GM18951 (cell line): ENCODE results near the gene HLA-DPA1.
"Not testable (repeated sequence)": the region's sequence is repeated elsewhere in the genome, so short reads cannot be mapped to it uniquely, and the experiment has no call there.

Experiments used
- POLR2A ChIP-seq: IDR thresholded peaks from 4 replicates; pipeline ENCODE4 v1.6.1; 2011; ENCODE audit warnings: mild to moderate bottlenecking; ENCODE audit not compliant: insufficient read length, insufficient read depth; ENCODE audit errors: extremely low read depth
- in situ Hi-C: fragments of 300-500 bp; cut with MboI; formaldehyde crosslinking; loops from one replicate; pipeline ENCODE4 v1.12.0; 2022; ENCODE audit warnings: low sequenced_read_pairs, mixed read lengths, inconsistent platforms; ENCODE audit not compliant: unreplicated experiment

The HLA-DPA1 gene

DNA sequence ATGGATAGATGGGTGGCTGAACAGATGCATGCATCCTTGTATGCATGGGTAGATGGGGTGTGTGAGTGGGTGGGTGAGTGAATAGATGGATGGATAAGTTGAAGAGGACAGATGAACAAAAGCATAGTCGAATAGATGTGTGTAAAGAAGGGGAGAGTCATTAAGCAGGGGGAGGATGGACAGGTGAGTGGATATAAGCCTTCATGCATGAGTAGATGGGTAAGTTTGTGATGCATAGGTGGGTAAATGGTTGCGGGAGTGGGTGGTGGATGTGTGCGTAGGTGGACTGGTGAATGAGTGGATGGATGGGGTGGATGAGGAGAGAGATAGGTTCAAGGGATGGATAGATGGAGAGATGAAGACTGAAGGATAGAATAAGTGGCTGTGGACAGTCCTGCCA lies 31.9 kb upstream of the HLA-DPA1 start:
- in situ Hi-C loops: no loop called here
- TF ChIP-seq POLR2A: no peak

DNA sequence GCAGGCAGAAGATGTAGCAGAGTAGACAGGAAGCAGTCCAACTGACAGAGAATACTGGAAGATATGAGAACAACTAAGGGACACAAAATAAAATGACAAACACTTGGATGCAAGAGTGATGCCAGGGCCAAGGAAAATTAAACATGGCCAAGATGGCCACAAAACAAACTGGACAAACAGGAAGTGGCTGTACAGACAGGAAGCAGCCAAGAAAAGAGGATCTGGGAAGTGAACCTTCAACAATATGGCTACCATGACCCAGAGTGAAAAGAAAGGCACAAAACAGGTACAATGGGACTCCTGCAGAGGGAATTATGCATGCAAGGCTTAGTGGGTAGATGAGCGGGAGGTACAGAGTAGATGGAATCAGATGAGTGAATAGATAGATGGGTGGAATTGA lies 31.4 kb upstream of the HLA-DPA1 start:
- no peak for TF ChIP-seq POLR2A
- in situ Hi-C loops: no loop called here

- in situ Hi-C loops: no loop called here
- no peak for TF ChIP-seq POLR2A
Observed at GRCh38 chr6:33103776-33104175, 30.3 kb upstream of the HLA-DPA1 start.

GRCh38 chr6:33101121-33101737 lies 27.8 kb upstream of the HLA-DPA1 start:
- in situ Hi-C loops: not testable (repeated sequence)

DNA sequence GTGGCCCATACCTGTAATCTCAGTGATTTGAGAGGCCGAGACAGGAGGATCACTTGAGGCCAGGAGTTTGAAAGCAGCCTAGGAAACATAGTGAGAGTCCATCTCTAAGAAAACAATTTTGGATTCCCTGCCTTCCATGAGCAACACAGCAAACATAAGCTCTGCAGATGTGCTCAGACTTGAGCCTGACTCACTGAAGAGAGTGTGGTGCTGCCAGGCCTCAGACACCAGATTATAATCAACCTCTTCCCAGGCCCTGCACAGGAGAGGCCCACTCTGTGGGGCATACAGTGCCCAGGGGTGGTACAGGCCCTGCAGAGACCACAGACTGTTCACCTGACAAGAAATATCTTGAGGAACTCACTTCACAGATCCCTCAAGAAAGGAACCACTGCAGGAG lies 22.2 kb upstream of the HLA-DPA1 start:
- TF ChIP-seq POLR2A: no peak
- in situ Hi-C loops: no loop called here

- in situ Hi-C loops: no loop called here
- TF ChIP-seq POLR2A: no peak
Observed at GRCh38 chr6:33093855-33094254, 20.4 kb upstream of the HLA-DPA1 start.

DNA sequence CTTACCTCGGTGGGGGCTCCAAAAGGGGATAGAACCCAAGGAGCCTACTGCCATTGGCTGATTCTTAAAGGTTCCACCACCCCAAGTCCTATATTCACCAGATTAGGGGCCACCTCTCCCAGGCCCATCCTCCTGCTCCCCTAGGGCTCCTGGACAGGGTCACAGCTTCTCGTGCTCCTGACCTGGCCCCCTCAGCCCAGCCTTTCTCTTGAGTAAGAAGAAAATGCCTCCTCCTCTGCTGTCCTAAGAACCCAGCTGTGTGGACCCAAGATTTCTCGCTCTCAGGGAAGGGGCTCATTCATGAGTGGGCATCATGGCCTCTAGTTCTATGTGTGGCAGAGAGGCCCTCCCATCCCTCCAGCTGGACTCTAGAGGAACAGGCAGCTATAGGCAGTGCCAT lies 18.9 kb upstream of the HLA-DPA1 start:
- in situ Hi-C loops: no loop called here

GRCh38 chr6:33091957-33092356 lies 18.5 kb upstream of the HLA-DPA1 start:
- no peak for TF ChIP-seq POLR2A
- in situ Hi-C loops: no loop called here

More for the DNA sequence above, 18.9 kb upstream of the HLA-DPA1 start:
- no peak for TF ChIP-seq POLR2A

- no peak for TF ChIP-seq POLR2A
- in situ Hi-C loops: no loop called here
Observed at GRCh38 chr6:33088931-33089620, 15.6 kb upstream of the HLA-DPA1 start.

DNA sequence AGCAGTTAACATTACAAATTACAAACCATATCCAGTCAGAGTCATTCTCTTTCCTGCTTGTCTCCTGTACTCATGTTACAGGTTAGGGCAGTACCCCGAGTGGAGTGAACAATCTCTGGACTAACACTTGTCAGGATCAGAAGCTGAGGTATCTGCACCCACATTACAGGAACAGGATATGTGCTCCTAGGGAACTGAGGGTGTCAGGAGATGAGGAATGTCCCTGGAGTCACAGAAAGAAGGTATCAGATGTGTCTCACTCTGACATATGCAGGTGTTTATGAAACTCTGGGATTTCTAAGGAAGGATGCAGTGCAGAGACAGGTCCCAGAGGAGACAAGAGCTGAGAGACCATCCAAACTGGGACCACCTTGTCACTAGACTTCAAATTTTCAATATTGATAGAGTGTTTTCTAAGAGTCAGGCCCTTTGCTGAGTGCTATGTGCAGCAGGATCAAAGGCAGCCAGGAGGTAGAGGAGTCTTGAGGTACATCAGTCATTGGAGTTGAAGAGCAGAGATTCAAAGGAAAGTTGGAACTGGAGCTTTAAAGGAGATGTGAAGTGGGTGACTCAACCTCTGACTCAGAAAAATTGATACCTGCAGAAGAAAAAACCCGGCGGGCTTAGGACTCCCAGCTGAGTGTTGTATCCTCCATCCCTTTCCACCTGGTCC lies 14.9 kb upstream of the HLA-DPA1 start:
- in situ Hi-C loops: no loop called here
- TF ChIP-seq POLR2A: peak; percentile 39

GRCh38 chr6:33085627-33086026 lies 12.2 kb upstream of the HLA-DPA1 start:
- in situ Hi-C loops: no loop called here
- TF ChIP-seq POLR2A: no peak

- no peak for TF ChIP-seq POLR2A
- in situ Hi-C loops: no loop called here
Observed at GRCh38 chr6:33082702-33083101, 9.3 kb upstream of the HLA-DPA1 start.

DNA sequence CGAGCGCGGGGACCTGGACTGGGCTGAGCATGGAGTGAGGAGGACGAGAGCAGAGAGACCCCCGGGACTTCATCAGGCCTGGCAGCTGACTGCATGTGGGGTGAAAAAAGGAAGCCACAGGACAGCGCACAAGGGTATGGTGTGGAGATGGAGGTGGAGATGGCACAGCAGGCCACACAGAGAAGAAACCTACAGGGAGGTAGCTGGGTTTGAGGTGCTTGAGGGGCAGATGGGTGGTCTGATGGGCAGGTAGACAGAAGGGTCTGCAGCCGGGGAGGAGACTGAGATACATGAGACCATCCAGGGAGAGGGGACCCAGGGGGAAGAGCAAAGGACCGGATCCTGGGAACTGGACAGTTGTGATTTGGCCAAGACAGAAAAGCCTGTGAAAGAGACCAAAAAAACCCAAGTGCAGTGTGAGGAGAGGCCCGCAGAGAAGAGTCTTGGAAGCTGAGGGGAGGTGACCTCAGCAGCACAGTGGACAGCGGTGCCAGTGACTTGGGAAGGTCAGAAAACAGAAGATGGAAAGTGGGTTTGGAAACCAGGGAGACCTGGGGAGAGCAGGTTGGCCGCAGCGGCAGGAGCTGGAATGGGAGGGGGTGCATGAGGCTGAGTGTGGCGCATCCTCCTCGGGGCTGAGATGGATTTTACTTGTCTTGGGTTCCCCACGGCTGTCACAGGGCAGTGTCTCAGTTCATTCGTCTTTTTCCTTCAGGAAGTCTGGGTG lies 7.8 kb upstream of the HLA-DPA1 start:
- in situ Hi-C loops: no loop called here

More for the DNA sequence above, 7.8 kb upstream of the HLA-DPA1 start:
- TF ChIP-seq POLR2A: no peak
